H1 (cell line): Measurements from ENCODE around the gene CTNND2. TPM values are rescaled to one million over a fixed set of nuclear protein-coding genes. Genes with fewer than 3 reads are reported as not detected.

Experiments used
- CTCF ChIA-PET: fragments of 300-600 bp; sonication (Branson Sonifier 250); formaldehyde crosslinking; loops from one replicate; lab custom pipeline; 2021; ENCODE audit not compliant: partially characterized antibody; lab: Charles Lee
- POLR2A ChIA-PET: fragments of 300-600 bp; sonication (Branson Sonifier 250); formaldehyde crosslinking; loops from one replicate; lab custom pipeline; 2021; ENCODE audit warnings: inconsistent platforms; ENCODE audit not compliant: partially characterized antibody; lab: Charles Lee
- DNase-seq, 2 experiments: peaks; one replicate each; pipeline versions ENCODE4 v3.0.0 to v3.0.0-alpha.2; 2010 to 2022; ENCODE audit warnings: low spot score in 2 of 2, low read depth in 1 of 2, mixed read lengths in 1 of 2
- FAIRE-seq: peaks from 2 replicates; lab custom pipeline; 2011; peaks lifted over from hg19 to GRCh38; lab: Jason Lieb, UNC
- H2AFZ ChIP-seq: 2 replicates; pipeline ENCODE4 v1.8.1; 2012; ENCODE audit warnings: low read length, inconsistent platforms
- H2AK5ac ChIP-seq: 2 replicates; pipeline ENCODE4 v1.6.1; 2013; ENCODE audit warnings: low read depth, low read length
- H2BK120ac ChIP-seq: replicated peaks from 2 replicates; pipeline ENCODE3; 2013; ENCODE audit warnings: low read depth, low read length, inconsistent platforms
- H2BK12ac ChIP-seq: 2 replicates; pipeline ENCODE4 v1.6.1; 2013; ENCODE audit warnings: low read depth, low read length
- H2BK15ac ChIP-seq: 2 replicates; pipeline ENCODE4 v1.6.1; 2013; ENCODE audit warnings: low read length
- H2BK20ac ChIP-seq: 2 replicates; pipeline ENCODE4 v1.6.1; 2013; ENCODE audit warnings: low read length
- H2BK5ac ChIP-seq: 2 replicates; pipeline ENCODE4 v1.6.1; 2013; ENCODE audit warnings: low read depth, low read length
- H3K14ac ChIP-seq: 2 replicates; pipeline ENCODE4 v1.6.1; 2013; ENCODE audit warnings: inconsistent platforms; ENCODE audit not compliant: insufficient read length
- H3K18ac ChIP-seq: 2 replicates; pipeline ENCODE4 v1.6.1; 2013; ENCODE audit warnings: low read length; ENCODE audit errors: extremely low read depth
- H3K23ac ChIP-seq: 2 replicates; pipeline ENCODE4 v1.6.1; 2013; ENCODE audit warnings: inconsistent platforms; ENCODE audit not compliant: insufficient read length
- H3K23me2 ChIP-seq: 2 replicates; pipeline ENCODE4 v1.6.1; 2013; ENCODE audit warnings: low read depth, low read length
- H3K27ac ChIP-seq: 2 replicates; pipeline ENCODE4 v1.6.1; 2011; ENCODE audit warnings: low read depth, low read length, inconsistent platforms
- H3K27me3 ChIP-seq, 4 experiments: replicated peaks in 1 of 4; 1 replicate in 1 of 4; 2 replicates in 3 of 4; pipeline versions ENCODE4 v1.6.1 to v1.8.1; 2011 to 2013; ENCODE audit warnings: low read length in 3 of 4, mild to moderate bottlenecking in 3 of 4, inconsistent platforms in 2 of 4, mixed read lengths in 2 of 4, moderate library complexity in 1 of 4; ENCODE audit not compliant: control insufficient read depth in 3 of 4, insufficient read depth in 3 of 4; ENCODE audit errors: extremely low read depth in 1 of 4
- H3K36me3 ChIP-seq, 4 experiments: 2 replicates each; pipeline versions ENCODE4 v1.6.1 to v1.8.1; 2011 to 2013; ENCODE audit warnings: mild to moderate bottlenecking in 4 of 4, low read length in 3 of 4, moderate library complexity in 2 of 4, control low read depth in 1 of 4, inconsistent platforms in 1 of 4; ENCODE audit not compliant: insufficient read depth in 4 of 4, control insufficient read depth in 2 of 4
- H3K4ac ChIP-seq: replicated peaks from 2 replicates; pipeline ENCODE3; 2013; ENCODE audit warnings: low read length, low read depth, mixed read lengths, inconsistent platforms; ENCODE audit not compliant: insufficient read length
- H3K4me1 ChIP-seq, 4 experiments: replicated peaks in 1 of 4; 1 replicate in 1 of 4; 2 replicates in 3 of 4; pipeline versions ENCODE4 v1.6.1 to v1.8.1; 2011 to 2013; ENCODE audit warnings: low read length in 3 of 4, inconsistent platforms in 2 of 4, mixed read lengths in 1 of 4; ENCODE audit not compliant: insufficient read depth in 4 of 4, control insufficient read depth in 3 of 4
- H3K4me2 ChIP-seq, 2 experiments: 2 replicates each; pipeline versions ENCODE4 v1.6.1 to v1.8.1; 2011 to 2013; ENCODE audit warnings: low read depth in 2 of 2, low read length in 2 of 2, control low read depth in 1 of 2, inconsistent platforms in 1 of 2, mild to moderate bottlenecking in 1 of 2; ENCODE audit not compliant: insufficient read depth in 1 of 2
- H3K4me3 ChIP-seq, 4 experiments: fragments of 200-600, 300-600 bp in 1 of 4; sonication (generic), shearing (Covaris generic), sonication (Bioruptor Twin) in 1 of 4; 2 replicates each; pipeline versions ENCODE4 v1.5.1 to v1.8.1; 2011 to 2016; ENCODE audit warnings: low read length in 4 of 4, low read depth in 3 of 4, control low read depth in 2 of 4, inconsistent platforms in 2 of 4, mild to moderate bottlenecking in 2 of 4, mixed read lengths in 1 of 4, moderate library complexity in 1 of 4; ENCODE audit not compliant: insufficient read depth in 2 of 4; ENCODE audit errors: extremely low read depth in 1 of 4
- H3K56ac ChIP-seq: replicated peaks from 2 replicates; pipeline ENCODE3; 2013; ENCODE audit warnings: low read depth, mild to moderate bottlenecking, mixed read lengths, low read length, inconsistent platforms; ENCODE audit not compliant: insufficient read length
- H3K79me1 ChIP-seq: 2 replicates; pipeline ENCODE4 v1.6.1; 2013; ENCODE audit warnings: low read depth, low read length, control low read depth
- H3K79me2 ChIP-seq, 2 experiments: 2 replicates each; pipeline versions ENCODE4 v1.6.1 to v1.8.1; 2012 to 2013; ENCODE audit warnings: low read length in 2 of 2, mild to moderate bottlenecking in 2 of 2, inconsistent platforms in 1 of 2; ENCODE audit not compliant: insufficient read depth in 2 of 2, control insufficient read depth in 1 of 2
- H3K9ac ChIP-seq, 4 experiments: replicated peaks in 1 of 4; 1 replicate in 1 of 4; 2 replicates in 3 of 4; pipeline versions ENCODE4 v1.6.1 to v1.8.1; 2011 to 2013; ENCODE audit warnings: low read depth in 3 of 4, low read length in 3 of 4, control low read depth in 2 of 4, mild to moderate bottlenecking in 2 of 4, moderate library complexity in 2 of 4, inconsistent platforms in 1 of 4; ENCODE audit errors: extremely low read depth in 1 of 4
- H3K9me3 ChIP-seq, 2 experiments: 2 replicates each; pipeline versions ENCODE4 v1.6.1 to v1.8.1; 2012 to 2013; ENCODE audit warnings: mild to moderate bottlenecking in 2 of 2, moderate library complexity in 2 of 2, control low read depth in 1 of 2, inconsistent platforms in 1 of 2, low read depth in 1 of 2, low read length in 1 of 2, mixed read lengths in 1 of 2; ENCODE audit not compliant: insufficient read depth in 2 of 2
- H4K20me1 ChIP-seq, 2 experiments: replicated peaks in 1 of 2; 2 replicates each; pipeline versions ENCODE3 to v1.8.1; 2011 to 2013; ENCODE audit warnings: inconsistent platforms in 2 of 2, low read length in 2 of 2, mild to moderate bottlenecking in 1 of 2; ENCODE audit not compliant: insufficient read depth in 2 of 2, control insufficient read depth in 1 of 2
- H4K5ac ChIP-seq: 2 replicates; pipeline ENCODE4 v1.6.1; 2013; ENCODE audit warnings: low read length, low read depth, mixed read lengths, inconsistent platforms; ENCODE audit not compliant: insufficient read length
- H4K8ac ChIP-seq: 2 replicates; pipeline ENCODE4 v1.8.0; 2013; ENCODE audit warnings: mild to moderate bottlenecking, moderate library complexity, low read length, inconsistent platforms; ENCODE audit not compliant: insufficient read depth; ENCODE audit errors: extremely low read depth
- H4K91ac ChIP-seq: replicated peaks from 2 replicates; pipeline ENCODE3; 2013; ENCODE audit warnings: low read length, mixed read lengths, inconsistent platforms; ENCODE audit not compliant: insufficient read length
- BACH1 ChIP-seq: IDR thresholded peaks from 2 replicates; pipeline ENCODE4 v1.6.1; 2012; ENCODE audit warnings: low read length, improper control_type of control experiment
- BRCA1 ChIP-seq: IDR thresholded peaks from 2 replicates; pipeline ENCODE4 v1.6.1; 2012; ENCODE audit warnings: low read depth, low read length, improper control_type of control experiment
- HDAC6 ChIP-seq: IDR thresholded peaks from one replicate; pipeline ENCODE4 v1.7.1; 2012; ENCODE audit warnings: low read depth, mild to moderate bottlenecking, inconsistent platforms, low read length, moderate library complexity
- RAD21 ChIP-seq, 2 experiments: IDR thresholded peaks in 1 of 2; conservative IDR thresholded peaks in 1 of 2; 2 replicates each; pipeline ENCODE4 v1.6.1; 2011; ENCODE audit warnings: low read depth in 2 of 2, low read length in 2 of 2, improper control_type of control experiment in 1 of 2, inconsistent platforms in 1 of 2, mild to moderate bottlenecking in 1 of 2, moderate library complexity in 1 of 2
- RFX5 ChIP-seq: IDR thresholded peaks from 2 replicates; pipeline ENCODE4 v1.6.1; 2011; ENCODE audit warnings: low read depth, low read length, improper control_type of control experiment, borderline replicate concordance
- SP2 ChIP-seq: IDR thresholded peaks from 2 replicates; pipeline ENCODE4 v1.6.1; 2012; ENCODE audit warnings: mild to moderate bottlenecking, low read length, inconsistent platforms
- YY1 ChIP-seq: IDR thresholded peaks from 2 replicates; pipeline ENCODE4 v1.6.1; 2011; ENCODE audit warnings: low read depth, mild to moderate bottlenecking, low read length
- WGBS, 2 experiments: shearing (Covaris generic) in 1 of 2; methylation state at CpG; one replicate each; pipeline versions ENCODE4 v1.1.6 to v1.1.7; 2013 to 2015; ENCODE audit warnings: low lambda C conversion rate in 2 of 2, mixed read lengths in 2 of 2, inconsistent platforms in 1 of 2, low coverage in 1 of 2, missing lambda C conversion rate in 1 of 2; ENCODE audit not compliant: insufficient replicate concordance in 2 of 2, insufficient coverage in 1 of 2, insufficient read length in 1 of 2; ENCODE audit errors: extremely low coverage in 1 of 2, missing lambda C conversion rate in 1 of 2; 5-methylcytosine and 5-hydroxymethylcytosine counted together
- polyA plus RNA-seq, 7 experiments: library from polyadenylated mRNA; depleted of rRNA in 3 of 7; stranded (reverse) in 5 of 7; unstranded in 2 of 7; fragments of >200 nt in 5 of 7; fragments of 200-250 nt in 2 of 7; gene quantifications; 1 replicate in 5 of 7; 2 replicates in 1 of 7; 4 replicates in 1 of 7; pipeline versions ENCODE4 v1.2.1 to v1.2.3, GENCODE V29; 2011 to 2013; ENCODE audit warnings: missing spikeins in 2 of 7, mixed read lengths in 2 of 7
- total RNA-seq: library from RNA; stranded (reverse); fragmentation: NEBNext Ultra II Directional; extraction: Animal tissue kit (Norgen Biotek cat#: 25700); gene quantifications from 2 replicates; pipeline ENCODE4 v1.2.1, GENCODE V29; 2021
- TF ChIP-seq, protein P1 (sequence below), 3 experiments: IDR thresholded peaks; 1 replicate in 2 of 3; 2 replicates in 1 of 3; pipeline versions ENCODE4 v1.5.1 to v1.6.1; 2011; ENCODE audit warnings: low read length in 3 of 3, mild to moderate bottlenecking in 3 of 3, inconsistent platforms in 2 of 3, low read depth in 1 of 3, moderate library complexity in 1 of 3; ENCODE audit not compliant: insufficient read depth in 1 of 3; ENCODE audit errors: control extremely low read depth in 1 of 3

CTNND2 gene
- total and polyA plus RNA-seq, 2 of the 8 experiments (the other 6 are each of a cell fraction or from before 2014, with no cell fraction given): 7.4 to 14.2 TPM

DNA sequence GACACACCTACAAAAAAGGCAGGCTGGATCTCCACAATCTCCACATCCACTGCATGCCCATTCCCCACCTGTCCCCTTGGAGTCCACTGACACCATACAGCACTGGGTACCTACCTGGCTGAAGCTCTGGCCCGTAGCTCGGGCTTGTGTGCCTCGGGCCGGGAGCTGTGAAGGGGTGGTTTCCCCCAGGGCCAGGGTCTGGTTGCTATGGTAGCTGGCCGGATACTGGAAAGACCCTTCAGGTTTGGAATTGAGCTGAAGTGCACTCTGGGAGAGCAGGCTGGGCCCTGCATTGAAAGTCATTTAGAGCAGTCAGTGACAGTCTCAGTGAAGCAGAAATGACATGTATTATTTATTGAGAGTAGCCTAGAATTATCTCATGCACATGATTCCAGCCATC lies 507.3 kb downstream of the CTNND2 start:
- Histone ChIP-seq H3K23ac (no peak overlapping the region), H4K5ac (no peak overlapping the region), H3K79me2 (no peaks in the 10 kb centered on the region), H3K4me1 (no peaks in the 10 kb centered on the region), H4K8ac (no peak overlapping the region), H4K20me1 (no peaks in the 10 kb centered on the region), H2BK20ac (no peak overlapping the region), H2AK5ac (no peak overlapping the region), H2BK5ac (no peak overlapping the region), H3K18ac (no peak overlapping the region), H3K23me2 (no peaks in the 10 kb centered on the region), H3K79me1 (no peaks in the 10 kb centered on the region), H2BK120ac (no peak overlapping the region), H3K56ac (no peak overlapping the region), H3K27me3 (no peaks in the 10 kb centered on the region), H2AFZ (no peak overlapping the region), H3K36me3 (no peaks in the 10 kb centered on the region), H3K4me3 (no peak overlapping the region), H2BK15ac (no peak overlapping the region), H4K91ac (no peak overlapping the region), H3K9ac (no peak overlapping the region), H3K14ac (no peak overlapping the region), H3K27ac (no peak overlapping the region), H3K4ac (no peak overlapping the region), H3K4me2 (no peak overlapping the region), H2BK12ac (no peak overlapping the region), H3K9me3 (no peaks in the 10 kb centered on the region)
- no peak for DNase-seq
- no peak for FAIRE-seq
- TF ChIP-seq RFX5 (no peak), HDAC6 (no peak), BACH1 (no peak), SP2 (no peak), BRCA1 (no peak), RAD21 (IDR thresholded peaks at IDR 0.05 in 1 of 2, conservative IDR thresholded peaks at IDR 0.05 in 1 of 2; ENCODE audit: low read depth in 2 of 2, low read length in 2 of 2) (no peak), YY1 (no peak)
- TF ChIP-seq, protein P1, sequence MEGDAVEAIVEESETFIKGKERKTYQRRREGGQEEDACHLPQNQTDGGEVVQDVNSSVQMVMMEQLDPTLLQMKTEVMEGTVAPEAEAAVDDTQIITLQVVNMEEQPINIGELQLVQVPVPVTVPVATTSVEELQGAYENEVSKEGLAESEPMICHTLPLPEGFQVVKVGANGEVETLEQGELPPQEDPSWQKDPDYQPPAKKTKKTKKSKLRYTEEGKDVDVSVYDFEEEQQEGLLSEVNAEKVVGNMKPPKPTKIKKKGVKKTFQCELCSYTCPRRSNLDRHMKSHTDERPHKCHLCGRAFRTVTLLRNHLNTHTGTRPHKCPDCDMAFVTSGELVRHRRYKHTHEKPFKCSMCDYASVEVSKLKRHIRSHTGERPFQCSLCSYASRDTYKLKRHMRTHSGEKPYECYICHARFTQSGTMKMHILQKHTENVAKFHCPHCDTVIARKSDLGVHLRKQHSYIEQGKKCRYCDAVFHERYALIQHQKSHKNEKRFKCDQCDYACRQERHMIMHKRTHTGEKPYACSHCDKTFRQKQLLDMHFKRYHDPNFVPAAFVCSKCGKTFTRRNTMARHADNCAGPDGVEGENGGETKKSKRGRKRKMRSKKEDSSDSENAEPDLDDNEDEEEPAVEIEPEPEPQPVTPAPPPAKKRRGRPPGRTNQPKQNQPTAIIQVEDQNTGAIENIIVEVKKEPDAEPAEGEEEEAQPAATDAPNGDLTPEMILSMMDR (IDR thresholded peaks at IDR 0.05; ENCODE audit: control extremely low read depth in 1 of 3, insufficient read depth in 1 of 3, low read depth in 1 of 3, low read length in 3 of 3): no peak
- ChIA-PET CTCF (no interaction called here), POLR2A (no interaction called here)
- 88% methylated on average over 5 of the region's 5 CpGs; no CpG with 5 or more reads in 1 of the 2 experiments for WGBS, 2 experiments
